ENCODE measurements around the gene ABCC5.
"Not testable (repeated sequence)": the region's sequence is repeated elsewhere in the genome, so short reads cannot be mapped to it uniquely, and the experiment has no call there.

ABCC5 gene

DNA sequence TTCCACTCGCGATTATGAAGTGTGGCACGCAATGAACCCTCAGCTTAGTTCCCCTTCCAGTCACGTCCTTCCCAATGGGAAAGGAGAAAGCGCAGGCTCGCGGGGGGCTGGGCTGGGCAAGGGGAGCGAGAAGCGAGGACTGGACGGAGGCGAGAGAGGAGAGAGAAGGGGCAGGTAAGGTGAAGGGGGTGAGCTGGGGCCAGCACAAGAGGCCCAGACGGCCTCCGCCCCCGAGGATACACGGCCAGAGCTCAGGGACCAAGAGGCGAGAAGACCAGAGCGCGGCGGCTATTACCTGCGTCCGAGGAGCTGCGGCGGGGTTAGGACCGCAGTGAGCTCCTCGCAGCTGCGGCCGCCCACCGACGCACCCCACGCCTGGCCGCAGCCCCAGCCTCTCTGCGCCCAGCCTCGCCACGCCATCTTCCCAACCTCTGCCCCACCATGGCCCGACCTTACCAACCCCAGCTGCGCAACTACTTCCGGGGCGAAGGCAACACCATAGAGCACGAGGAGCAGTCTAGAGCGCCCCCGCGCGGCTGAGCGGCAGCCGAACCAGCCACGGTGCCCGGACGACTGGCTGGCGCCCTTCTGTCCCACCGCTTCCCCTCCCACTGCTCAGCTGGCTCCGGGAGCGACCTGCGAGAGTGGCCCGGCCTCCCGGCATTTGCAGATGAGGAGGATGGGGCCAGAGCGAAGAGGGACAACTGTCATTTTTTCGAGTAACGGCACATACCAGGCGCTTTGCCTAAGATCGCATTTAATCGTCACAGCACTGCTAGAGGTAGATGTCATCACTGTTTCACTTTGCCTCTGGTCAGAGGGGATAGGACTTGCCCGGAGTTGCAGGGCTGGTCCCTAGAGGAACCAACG, 133.0 kb downstream of the ABCC5 start, which contains the start of gene PARL:
Gene PARL (minus strand): TSS at position 454 of the 870 bp plus-strand sequence. CDS start 34 bp downstream, at position 420.
- TF ChIP-seq, protein P1, sequence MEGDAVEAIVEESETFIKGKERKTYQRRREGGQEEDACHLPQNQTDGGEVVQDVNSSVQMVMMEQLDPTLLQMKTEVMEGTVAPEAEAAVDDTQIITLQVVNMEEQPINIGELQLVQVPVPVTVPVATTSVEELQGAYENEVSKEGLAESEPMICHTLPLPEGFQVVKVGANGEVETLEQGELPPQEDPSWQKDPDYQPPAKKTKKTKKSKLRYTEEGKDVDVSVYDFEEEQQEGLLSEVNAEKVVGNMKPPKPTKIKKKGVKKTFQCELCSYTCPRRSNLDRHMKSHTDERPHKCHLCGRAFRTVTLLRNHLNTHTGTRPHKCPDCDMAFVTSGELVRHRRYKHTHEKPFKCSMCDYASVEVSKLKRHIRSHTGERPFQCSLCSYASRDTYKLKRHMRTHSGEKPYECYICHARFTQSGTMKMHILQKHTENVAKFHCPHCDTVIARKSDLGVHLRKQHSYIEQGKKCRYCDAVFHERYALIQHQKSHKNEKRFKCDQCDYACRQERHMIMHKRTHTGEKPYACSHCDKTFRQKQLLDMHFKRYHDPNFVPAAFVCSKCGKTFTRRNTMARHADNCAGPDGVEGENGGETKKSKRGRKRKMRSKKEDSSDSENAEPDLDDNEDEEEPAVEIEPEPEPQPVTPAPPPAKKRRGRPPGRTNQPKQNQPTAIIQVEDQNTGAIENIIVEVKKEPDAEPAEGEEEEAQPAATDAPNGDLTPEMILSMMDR (conservative IDR thresholded peaks at IDR 0.05; ENCODE audit: low read depth, low read length): peak; percentile 87
- DNase-seq (ENCODE audit: low read depth): peak; percentile 88
- H3K4me3 ChIP-seq (ENCODE audit: low read depth, low read length): peak within 1 kb of the TSS; percentile 99

DNA sequence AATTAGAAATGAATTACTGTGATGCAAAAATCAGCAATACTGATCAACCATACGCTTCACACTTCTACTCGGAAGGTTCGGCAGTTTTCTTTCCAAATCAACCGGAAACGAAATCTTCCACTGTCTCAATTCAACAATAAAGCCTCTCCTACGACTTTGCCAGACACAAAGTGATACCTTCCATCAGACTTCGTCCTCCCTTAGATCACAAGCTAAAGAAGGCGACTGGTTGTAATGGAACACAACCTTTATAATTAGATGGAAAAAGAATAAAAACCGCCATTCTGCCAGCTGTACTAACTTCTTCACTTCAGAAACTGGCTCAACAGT, 133.6 kb downstream of the ABCC5 start:
- peak; percentile 30 for DNase-seq (ENCODE audit: low read depth)
- TF ChIP-seq, protein P1 (conservative IDR thresholded peaks at IDR 0.05; ENCODE audit: low read depth, low read length): no peak
- H3K4me3 ChIP-seq (ENCODE audit: low read depth, low read length): peak overlapping the region; percentile 99

DNA sequence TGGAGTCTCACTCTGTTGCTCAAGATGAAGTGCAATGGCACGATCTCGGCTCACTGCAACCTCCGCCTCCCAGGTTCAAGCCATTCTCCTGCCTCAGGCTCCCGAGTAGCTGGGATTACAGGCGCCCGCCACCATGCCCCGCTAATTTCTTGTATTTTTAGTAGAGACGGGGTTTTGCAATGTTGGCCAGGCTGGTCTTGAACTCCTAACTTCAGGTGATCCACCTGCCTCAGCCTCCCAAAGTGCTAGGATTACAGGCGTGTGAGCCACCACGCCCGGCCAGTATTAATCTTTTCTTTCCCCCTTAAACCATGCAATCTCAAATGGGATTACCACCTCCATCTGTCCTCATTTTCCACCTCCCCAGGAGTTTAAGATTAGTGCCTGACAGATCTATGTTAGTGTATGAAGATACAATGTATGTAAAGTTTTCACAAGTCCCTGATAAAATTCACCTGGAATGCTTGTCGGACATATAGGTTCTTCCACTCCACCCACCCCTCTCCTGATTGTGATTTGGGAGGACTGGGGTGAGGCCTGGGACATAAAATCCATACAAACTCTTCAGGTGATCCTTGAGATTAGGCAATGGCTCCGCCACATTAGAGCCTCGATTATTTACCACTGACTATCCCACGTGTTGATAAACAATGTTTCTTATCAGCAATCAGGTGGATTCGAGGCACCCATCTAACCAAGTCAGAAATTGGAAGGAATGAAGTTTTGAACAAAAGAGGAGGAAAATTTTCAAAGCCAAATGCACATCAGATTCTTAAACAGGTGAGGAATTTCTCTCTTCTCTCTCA, 134.2 kb downstream of the ABCC5 start:
- TF ChIP-seq, protein P1 (conservative IDR thresholded peaks at IDR 0.05; ENCODE audit: low read depth, low read length): no peak
- no peak for DNase-seq (ENCODE audit: low read depth)
- H3K4me3 ChIP-seq (ENCODE audit: low read depth, low read length): peak overlapping the region; percentile 99

DNA sequence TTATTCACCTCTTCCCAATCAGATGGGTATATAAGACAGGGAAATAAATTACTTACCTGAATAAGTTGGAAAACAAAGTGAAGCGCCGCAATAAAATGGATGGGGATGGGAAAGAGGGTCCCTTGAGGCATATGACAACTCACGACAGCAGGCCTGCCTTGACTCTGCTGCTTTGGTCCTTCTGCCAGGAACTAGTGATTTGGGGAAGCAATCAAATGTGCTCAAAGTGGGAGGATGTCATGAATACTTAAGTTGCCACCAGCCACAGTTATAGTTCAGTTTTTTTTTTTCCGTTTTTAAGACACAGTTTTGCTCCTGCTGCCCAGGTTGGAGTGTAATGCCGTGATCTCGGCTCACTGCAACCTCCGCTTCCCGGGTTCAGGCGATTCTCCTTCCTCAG, 137.6 kb downstream of the ABCC5 start:
- no peak for DNase-seq (ENCODE audit: low read depth)
- TF ChIP-seq, protein P1 (conservative IDR thresholded peaks at IDR 0.05; ENCODE audit: low read depth, low read length): no peak
- no peak overlapping the region for H3K4me3 ChIP-seq (ENCODE audit: low read depth, low read length)

DNA sequence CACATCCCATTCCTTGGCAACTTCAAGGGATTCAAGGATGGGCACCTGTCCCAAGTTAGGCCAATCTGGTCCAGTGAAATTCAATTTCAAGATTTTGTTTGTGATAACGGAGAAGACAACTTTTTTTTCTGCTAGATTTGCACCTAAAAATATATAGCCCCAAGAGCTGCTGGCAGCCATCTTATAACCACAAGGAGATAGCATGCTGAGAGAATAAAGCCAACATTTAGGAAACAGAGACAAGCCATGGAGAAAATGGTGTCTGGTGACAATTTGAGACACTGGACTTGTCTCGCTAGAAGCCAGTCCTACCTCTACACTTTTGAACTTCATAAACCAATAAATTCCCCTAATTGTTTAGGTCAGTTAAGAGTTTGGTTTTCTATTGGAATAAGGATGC, 138.4 kb downstream of the ABCC5 start:
- DNase-seq (ENCODE audit: low read depth): no peak
- TF ChIP-seq, protein P1 (conservative IDR thresholded peaks at IDR 0.05; ENCODE audit: low read depth, low read length): no peak
- no peak overlapping the region for H3K4me3 ChIP-seq (ENCODE audit: low read depth, low read length)

DNA sequence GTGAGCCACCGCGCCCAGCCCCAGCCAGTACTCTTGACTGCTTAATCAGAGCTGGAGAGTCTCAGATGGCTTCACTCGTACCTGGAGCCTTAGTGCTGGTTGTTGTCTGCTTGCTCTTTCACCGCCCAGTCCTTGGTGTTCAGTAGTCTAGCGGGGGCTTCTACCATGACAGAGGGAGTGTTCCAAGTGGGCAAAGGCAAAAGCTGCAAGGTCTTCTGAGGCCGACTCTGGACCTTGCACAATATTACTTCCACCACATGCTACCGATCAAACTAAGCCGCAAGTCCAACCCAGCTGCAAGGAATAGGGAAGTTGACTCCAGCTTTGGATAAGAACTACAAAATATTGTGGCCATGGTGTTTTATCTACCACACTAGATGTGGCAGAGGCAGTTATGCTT, 139.6 kb downstream of the ABCC5 start:
- no peak for DNase-seq (ENCODE audit: low read depth)
- TF ChIP-seq, protein P1 (conservative IDR thresholded peaks at IDR 0.05; ENCODE audit: low read depth, low read length): no peak
- no peak overlapping the region for H3K4me3 ChIP-seq (ENCODE audit: low read depth, low read length)

DNA sequence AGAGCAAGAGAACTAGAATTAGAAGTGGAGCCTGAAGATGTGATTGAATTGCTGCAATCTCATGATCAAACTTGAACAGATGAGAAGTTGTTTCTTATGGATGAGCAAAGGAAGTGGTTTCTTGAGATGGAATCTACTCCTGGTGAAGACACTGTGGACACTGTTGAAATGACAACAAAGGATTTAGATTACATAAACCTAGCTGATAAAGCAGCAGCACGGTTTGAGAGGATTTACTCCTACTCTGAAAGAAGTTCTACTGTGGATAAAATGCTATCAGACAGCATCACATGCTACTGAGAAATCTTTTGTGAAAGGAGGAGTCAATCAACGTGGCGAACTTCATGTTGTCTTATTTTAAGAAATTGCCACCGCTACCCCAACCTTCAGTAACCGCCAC, 140.5 kb downstream of the ABCC5 start:
- H3K4me3 ChIP-seq (ENCODE audit: low read depth, low read length); DNase-seq (ENCODE audit: low read depth): not testable (repeated sequence)
